ENCODE data around the gene AFAP1L2. TPM values are rescaled to one million over a fixed set of nuclear protein-coding genes. Genes with fewer than 3 reads are reported as not detected.

The AFAP1L2 gene
- 18.1 to 27.0 TPM (median 25.9 TPM) in 5 replicates for total RNA-seq (2022; extraction: Qiagen RNA extraction; ENCODE audit: low read depth)

GRCh38 chr10:114404171-114405010, at the start of gene AFAP1L2:
TSS of gene AFAP1L2 (minus strand) at chr10:114404502. CDS start at chr10:114404455, 47 bp downstream.

Other genes starting within 250 kb of the AFAP1L2 start
- 3.3 to 6.6 TPM (median 6.0 TPM) in 5 replicates for gene CCDC186, start 230.3 kb downstream of the AFAP1L2 start, total RNA-seq (2022; extraction: Qiagen RNA extraction; ENCODE audit: low read depth)
- not detected in 5 replicates for gene TDRD1, start 225.1 kb downstream of the AFAP1L2 start, total RNA-seq (2022; extraction: Qiagen RNA extraction; ENCODE audit: low read depth)
- gene VWA2, start 165.2 kb downstream of the AFAP1L2 start, total RNA-seq (2022; extraction: Qiagen RNA extraction; ENCODE audit: low read depth), result not detected in 5 replicates

Measured in A549 treated with RU486 at 1 μM for 4 hours (cell line).